ENCODE results near the gene MST1R. TPM values are rescaled to one million over a fixed set of nuclear protein-coding genes. Genes with fewer than 3 reads are reported as not detected.

The MST1R gene
- total and polyA plus RNA-seq, 2 donors (not counting 3 experiments of a cell fraction or from before 2014, with no cell fraction given), result 0.93 to 2.4 TPM

- Histone ChIP-seq H3K36me3 (ENCODE audit: control insufficient read depth in 2 of 2, extremely low read depth in 1 of 2, insufficient read depth in 2 of 2, low read length in 2 of 2) (peaks cover 0 to 2% of the 10 kb centered on the region in 2 experiments), H3K4me2 (ENCODE audit: insufficient read depth, low read length) (no peak overlapping the region), H3K9me1 (replicated peaks; ENCODE audit: control insufficient read depth, extremely low read depth, insufficient read depth, low read length) (no peaks in the 10 kb centered on the region), H3K79me2 (ENCODE audit: control insufficient read depth, insufficient read depth, low read length) (no peaks in the 10 kb centered on the region), H3K9me3 (replicated peaks; ENCODE audit: control insufficient read depth, insufficient read depth, low read length) (no peaks in the 10 kb centered on the region), H3K27ac (ENCODE audit: insufficient read depth, low read depth, low read length) (no peak overlapping the region), H3K27me3 (ENCODE audit: control insufficient read depth in 2 of 2, insufficient read depth in 2 of 2, low read length in 2 of 2) (no peaks in the 10 kb centered on the region), H3K4me3 (replicated peaks in 1 of 3; ENCODE audit: insufficient read depth in 1 of 3, low read depth in 1 of 3, low read length in 3 of 3) (no peak overlapping the region), H3K4me1 (ENCODE audit: control insufficient read depth, extremely low read depth, insufficient read depth, low read length) (peaks cover 15% of the 10 kb centered on the region), H2AFZ (ENCODE audit: low read depth, low read length) (no peak overlapping the region), H4K20me1 (replicated peaks; ENCODE audit: control insufficient read depth, extremely low read depth, insufficient read depth, low read length) (no peaks in the 10 kb centered on the region), H3K9ac (replicated peaks; ENCODE audit: extremely low read depth, insufficient read depth, low read length) (no peak overlapping the region)
- intact Hi-C loops (cut with micrococcal nuclease), result loop anchor here (1.0 to 2.0 kb wide), 2 partner anchors 64 to 251 kb away; no protein-coding TSS in a partner anchor
- no peak for TF ChIP-seq CTCF (IDR thresholded peaks at IDR 0.05; ENCODE audit: extremely low read depth in 1 of 2, insufficient read depth in 1 of 2, low read depth in 1 of 2, low read length in 2 of 2)
- no peak for TF ChIP-seq JUN (IDR thresholded peaks at IDR 0.05; ENCODE audit: borderline replicate concordance, insufficient read depth, insufficient read length, low read depth)
- TF ChIP-seq POLR2AphosphoS5 (IDR thresholded peaks at IDR 0.05; ENCODE audit: insufficient read depth, low read depth, low read length), result no peak
- TF ChIP-seq MYC (IDR thresholded peaks at IDR 0.05; ENCODE audit: low read depth, low read length), result no peak
- no peak for TF ChIP-seq FOS (IDR thresholded peaks at IDR 0.05; ENCODE audit: borderline replicate concordance, insufficient read depth, low read length)
- TF ChIP-seq GATA2 (IDR thresholded peaks at IDR 0.05; ENCODE audit: insufficient read depth, insufficient read length, low read depth, low read length), result no peak
- TF ChIP-seq POLR2A (IDR thresholded peaks at IDR 0.05; ENCODE audit: low read depth, low read length), result no peak
- no peak for TF ChIP-seq MAX (IDR thresholded peaks at IDR 0.05; ENCODE audit: insufficient read depth, insufficient read length)
- TF ChIP-seq EZH2 (IDR thresholded peaks at IDR 0.05; ENCODE audit: borderline replicate concordance, low read depth, low read length, severe bottlenecking), result no peak
- ChIA-PET POLR2A (no interaction called here), CTCF (interaction anchor here (0.6 to 11.8 kb wide), 21 partner anchors 8 to 384 kb away, joined by 3 to 545 read pairs (median 4); partner anchors contain the start of genes CDHR4, INKA1, MON1A and MST1R)
- no TSS peak for BruUV-seq (replicated peaks)
- dilution Hi-C loops (cut with MboI; ENCODE audit: extremely low pct_ligation_motif_present, low sequenced_read_pairs), result no loop called here
- FAIRE-seq (no peak), DNase-seq (ENCODE audit: low read depth, low spot score) (no peak)
These were observed 61.9 kb downstream of the MST1R start for GRCh38 chr3:49841806-49842205.
